ENCODE measurements around the gene TRDN.

- TF ChIP-seq GLI2 (tag by site-specific recombination; IDR thresholded peaks at IDR 0.05; ENCODE audit: borderline replicate concordance, low read depth) (no peak), HOXA7 (CRISPR knock-in tag; IDR thresholded peaks at IDR 0.05; ENCODE audit: borderline replicate concordance) (no peak), ZNF626 (tag by site-specific recombination; IDR thresholded peaks at IDR 0.05) (no peak), MZF1 (tag by site-specific recombination; IDR thresholded peaks at IDR 0.05; ENCODE audit: borderline replicate concordance) (no peak), ZIC2 (tag by site-specific recombination; IDR thresholded peaks at IDR 0.05) (no peak), BCL11A (tag by site-specific recombination; IDR thresholded peaks at IDR 0.05; ENCODE audit: low read depth) (no peak), YY1 (tag by site-specific recombination; IDR thresholded peaks at IDR 0.05) (no peak)
- TF ChIP-seq, protein P1, sequence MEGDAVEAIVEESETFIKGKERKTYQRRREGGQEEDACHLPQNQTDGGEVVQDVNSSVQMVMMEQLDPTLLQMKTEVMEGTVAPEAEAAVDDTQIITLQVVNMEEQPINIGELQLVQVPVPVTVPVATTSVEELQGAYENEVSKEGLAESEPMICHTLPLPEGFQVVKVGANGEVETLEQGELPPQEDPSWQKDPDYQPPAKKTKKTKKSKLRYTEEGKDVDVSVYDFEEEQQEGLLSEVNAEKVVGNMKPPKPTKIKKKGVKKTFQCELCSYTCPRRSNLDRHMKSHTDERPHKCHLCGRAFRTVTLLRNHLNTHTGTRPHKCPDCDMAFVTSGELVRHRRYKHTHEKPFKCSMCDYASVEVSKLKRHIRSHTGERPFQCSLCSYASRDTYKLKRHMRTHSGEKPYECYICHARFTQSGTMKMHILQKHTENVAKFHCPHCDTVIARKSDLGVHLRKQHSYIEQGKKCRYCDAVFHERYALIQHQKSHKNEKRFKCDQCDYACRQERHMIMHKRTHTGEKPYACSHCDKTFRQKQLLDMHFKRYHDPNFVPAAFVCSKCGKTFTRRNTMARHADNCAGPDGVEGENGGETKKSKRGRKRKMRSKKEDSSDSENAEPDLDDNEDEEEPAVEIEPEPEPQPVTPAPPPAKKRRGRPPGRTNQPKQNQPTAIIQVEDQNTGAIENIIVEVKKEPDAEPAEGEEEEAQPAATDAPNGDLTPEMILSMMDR (tag by site-specific recombination; IDR thresholded peaks at IDR 0.05) = no peak
- TF ChIP-seq, protein P2, sequence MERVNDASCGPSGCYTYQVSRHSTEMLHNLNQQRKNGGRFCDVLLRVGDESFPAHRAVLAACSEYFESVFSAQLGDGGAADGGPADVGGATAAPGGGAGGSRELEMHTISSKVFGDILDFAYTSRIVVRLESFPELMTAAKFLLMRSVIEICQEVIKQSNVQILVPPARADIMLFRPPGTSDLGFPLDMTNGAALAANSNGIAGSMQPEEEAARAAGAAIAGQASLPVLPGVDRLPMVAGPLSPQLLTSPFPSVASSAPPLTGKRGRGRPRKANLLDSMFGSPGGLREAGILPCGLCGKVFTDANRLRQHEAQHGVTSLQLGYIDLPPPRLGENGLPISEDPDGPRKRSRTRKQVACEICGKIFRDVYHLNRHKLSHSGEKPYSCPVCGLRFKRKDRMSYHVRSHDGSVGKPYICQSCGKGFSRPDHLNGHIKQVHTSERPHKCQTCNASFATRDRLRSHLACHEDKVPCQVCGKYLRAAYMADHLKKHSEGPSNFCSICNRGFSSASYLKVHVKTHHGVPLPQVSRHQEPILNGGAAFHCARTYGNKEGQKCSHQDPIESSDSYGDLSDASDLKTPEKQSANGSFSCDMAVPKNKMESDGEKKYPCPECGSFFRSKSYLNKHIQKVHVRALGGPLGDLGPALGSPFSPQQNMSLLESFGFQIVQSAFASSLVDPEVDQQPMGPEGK (tag by site-specific recombination; IDR thresholded peaks at IDR 0.05) = no peak
- TF ChIP-seq, protein P3, sequence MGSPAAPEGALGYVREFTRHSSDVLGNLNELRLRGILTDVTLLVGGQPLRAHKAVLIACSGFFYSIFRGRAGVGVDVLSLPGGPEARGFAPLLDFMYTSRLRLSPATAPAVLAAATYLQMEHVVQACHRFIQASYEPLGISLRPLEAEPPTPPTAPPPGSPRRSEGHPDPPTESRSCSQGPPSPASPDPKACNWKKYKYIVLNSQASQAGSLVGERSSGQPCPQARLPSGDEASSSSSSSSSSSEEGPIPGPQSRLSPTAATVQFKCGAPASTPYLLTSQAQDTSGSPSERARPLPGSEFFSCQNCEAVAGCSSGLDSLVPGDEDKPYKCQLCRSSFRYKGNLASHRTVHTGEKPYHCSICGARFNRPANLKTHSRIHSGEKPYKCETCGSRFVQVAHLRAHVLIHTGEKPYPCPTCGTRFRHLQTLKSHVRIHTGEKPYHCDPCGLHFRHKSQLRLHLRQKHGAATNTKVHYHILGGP (tag by site-specific recombination; IDR thresholded peaks at IDR 0.05) = no peak
Measured at GRCh38 chr6:123668063-123668462, 31.3 kb upstream of the TRDN start.

Measured in HEK293 (cell line).